Transverse colon (tissue), 4 donors: ENCODE measurements around the gene ERGIC1. TPM values are rescaled to one million over a fixed set of nuclear protein-coding genes. Genes with fewer than 3 reads are reported as not detected.
A peak's percentile ranks its signal among the peaks of the same experiment; 100 is the strongest.
"Not testable (repeated sequence)": the region's sequence is repeated elsewhere in the genome, so short reads cannot be mapped to it uniquely, and the experiment has no call there.

Experiments
- DNase-seq: peaks from one replicate; pipeline ENCODE4 v3.0.0-alpha.2; 2019
- H3K27ac ChIP-seq, 4 donors: fragments of 200-600 bp; sonication (generic); 2 replicates each; pipeline ENCODE4 v1.5.1; 2016 to 2018; ENCODE audit warnings: inconsistent platforms in 4 of 4
- H3K27me3 ChIP-seq: fragments of 200-600 bp; sonication (generic); 2 replicates; pipeline ENCODE4 v1.5.1; 2017; ENCODE audit warnings: inconsistent platforms
- H3K36me3 ChIP-seq, 4 donors: fragments of 200-600 bp; sonication (generic); 2 replicates each; pipeline ENCODE4 v1.5.1; 2017 to 2019; ENCODE audit warnings: inconsistent platforms in 4 of 4
- H3K4me1 ChIP-seq, 4 donors: fragments of 200-600 bp; sonication (generic); 2 replicates each; pipeline ENCODE4 v1.5.1; 2017 to 2020; ENCODE audit warnings: inconsistent platforms in 4 of 4
- H3K4me3 ChIP-seq, 4 donors: fragments of 200-600 bp; sonication (generic); 1 replicate in 1 of 4; 2 replicates in 3 of 4; pipeline versions ENCODE4 v1.5.1 to v1.6.1; 2017 to 2019; ENCODE audit warnings: inconsistent platforms in 4 of 4
- H3K9me3 ChIP-seq, 2 donors: fragments of 200-600 bp; sonication (generic); 2 replicates each; pipeline ENCODE4 v1.5.1; 2017 to 2019; ENCODE audit warnings: inconsistent platforms in 2 of 2
- CTCF ChIP-seq, 5 experiments: fragments of 200-600 bp in 3 of 5; fragments of 450-650 bp in 2 of 5; sonication (generic) in 3 of 5; IDR thresholded peaks; 1 replicate in 2 of 5; 2 replicates in 3 of 5; pipeline ENCODE4 v1.5.1; 2016 to 2017; ENCODE audit warnings: antibody characterized with exemption in 5 of 5, inconsistent platforms in 3 of 5, mild to moderate bottlenecking in 2 of 5, moderate library complexity in 1 of 5
- EP300 ChIP-seq: sonication (generic); formaldehyde crosslinking; IDR thresholded peaks from one replicate; pipeline ENCODE4 v1.6.1; 2017; ENCODE audit warnings: antibody characterized with exemption, low read depth
- POLR2A ChIP-seq: fragments of 450-650 bp; IDR thresholded peaks from one replicate; pipeline ENCODE4 v1.6.1; 2016; ENCODE audit warnings: antibody characterized with exemption, mild to moderate bottlenecking, moderate library complexity
- POLR2AphosphoS5 ChIP-seq, 3 donors: sonication (generic); formaldehyde crosslinking; IDR thresholded peaks; one replicate each; pipeline ENCODE4 v1.6.1; 2016; ENCODE audit warnings: antibody characterized with exemption in 3 of 3
- WGBS, 2 donors: methylation state at CpG; one replicate each; pipeline ENCODE4 v1.1.5; 2018; ENCODE audit warnings: low coverage in 1 of 2; 5-methylcytosine and 5-hydroxymethylcytosine counted together
- in situ Hi-C, 4 donors: fragments of 200-750 bp; cut with MboI; loops; one replicate each; pipeline versions ENCODE4 v1.15.0 to v1.15.1; 2017; ENCODE audit warnings: low sequenced_read_pairs in 3 of 4, low pct_ligation_motif_present in 1 of 4, low pct_unique_long_range_greater_than_20kb in 1 of 4
- intact Hi-C: fragments of 100-400 bp; cut with DNase I; formaldehyde crosslinking; loops from one replicate; pipeline ENCODE4 v1.15.1; 2023; ENCODE audit warnings: low total_unique reads
- total RNA-seq, 4 donors: library from RNA; depleted of rRNA; stranded (reverse); fragments of >200 nt; gene quantifications; one replicate each; pipeline ENCODE4 v1.1.0, GENCODE V29; 2016

ERGIC1 gene
- total RNA-seq, 4 donors from 2014 or later: 125 to 252 (median 184) TPM

GRCh38 chr5:172860520-172861443 is 26.7 kb downstream of the ERGIC1 start:
- H3K4me1 ChIP-seq: peaks cover 40 to 60% (median 49%) of the 10 kb centered on the region in 4 donors
- H3K4me3 ChIP-seq: no peak overlapping the region
- TF ChIP-seq CTCF (IDR thresholded peaks at IDR 0.05) (no peak), EP300 (no peak), POLR2AphosphoS5 (IDR thresholded peaks at IDR 0.05) (peak in 2 of 3 donors; percentile 45 to 63)
- H3K36me3 ChIP-seq: no peaks in the 10 kb centered on the region
- in situ Hi-C loops: no loop called here
- DNase-seq: peak; percentile 62
- H3K9me3 ChIP-seq: no peaks in the 10 kb centered on the region
- H3K27ac ChIP-seq: peak overlapping the region; percentile 76 to 87 (median 85)
- 46 to 69% methylated on average over 3 to 24 of the region's 24 CpGs for WGBS, 2 donors
- intact Hi-C loops: loop anchor here (10.0 kb wide), 1 partner anchor 146 kb away; no protein-coding TSS in a partner anchor
- no peaks in the 10 kb centered on the region for H3K27me3 ChIP-seq

GRCh38 chr5:172861461-172861860 is 27.4 kb downstream of the ERGIC1 start:
- Histone ChIP-seq H3K4me1 (peaks cover 38 to 55% (median 49%) of the 10 kb centered on the region in 4 donors), H3K9me3 (no peaks in the 10 kb centered on the region), H3K4me3 (no peak overlapping the region), H3K27me3 (no peaks in the 10 kb centered on the region), H3K27ac (peak overlapping the region; percentile 76 to 87 (median 85)), H3K36me3 (no peaks in the 10 kb centered on the region)
- DNase-seq: no peak
- intact Hi-C loops (loop anchor here (10.0 kb wide), 1 partner anchor 147 kb away; no protein-coding TSS in a partner anchor), in situ Hi-C loops (no loop called here)
- 79 to 83% methylated on average over 5 of the region's 5 CpGs for WGBS, 2 donors
- TF ChIP-seq EP300 (no peak), POLR2AphosphoS5 (IDR thresholded peaks at IDR 0.05) (no peak), CTCF (IDR thresholded peaks at IDR 0.05) (no peak), POLR2A (no peak)

GRCh38 chr5:172862165-172862801 is 28.2 kb downstream of the ERGIC1 start:
- H3K27ac ChIP-seq: peak overlapping the region; percentile 22 to 87 (median 80)
- intact Hi-C loops: loop anchor here (10.0 kb wide), 1 partner anchor 147 kb away; no protein-coding TSS in a partner anchor
- in situ Hi-C loops: no loop called here

GRCh38 chr5:172864171-172864570 is 30.1 kb downstream of the ERGIC1 start:
- intact Hi-C loops: loop anchor here (10.0 kb wide), 1 partner anchor 149 kb away; no protein-coding TSS in a partner anchor
- H3K27me3 ChIP-seq, H3K36me3 ChIP-seq, H3K4me3 ChIP-seq, H3K27ac ChIP-seq, in situ Hi-C loops, DNase-seq, H3K9me3 ChIP-seq: not testable (repeated sequence)
- 74 to 78% methylated on average over 3 to 4 of the region's 4 CpGs for WGBS, 2 donors
- H3K4me1 ChIP-seq: peaks cover 45 to 51% (median 48%) of the 10 kb centered on the region in 4 donors

More at GRCh38 chr5:172862165-172862801, 28.2 kb downstream of the ERGIC1 start:
- DNase-seq: no peak
- no peak overlapping the region for H3K4me3 ChIP-seq
- TF ChIP-seq POLR2A (no peak), EP300 (no peak), CTCF (IDR thresholded peaks at IDR 0.05) (no peak), POLR2AphosphoS5 (IDR thresholded peaks at IDR 0.05) (no peak)
- 76 to 80% methylated on average over 3 to 5 of the region's 5 CpGs for WGBS, 2 donors
- H3K9me3 ChIP-seq: no peaks in the 10 kb centered on the region
- H3K27me3 ChIP-seq: no peaks in the 10 kb centered on the region
- H3K36me3 ChIP-seq: no peaks in the 10 kb centered on the region
- H3K4me1 ChIP-seq: peaks cover 46 to 56% (median 50%) of the 10 kb centered on the region in 4 donors
